ENCODE results near the gene KARS1. TPM values are rescaled to one million over a fixed set of nuclear protein-coding genes. Genes with fewer than 3 reads are reported as not detected.

Gene KARS1
- total and polyA plus RNA-seq, 2 experiments from 2014 or later, result 117 to 130 TPM

- Histone ChIP-seq H3K9me2 (ENCODE audit: insufficient read depth) (no peaks in the 10 kb centered on the region), H3K4me1 (ENCODE audit: insufficient read depth) (no peaks in the 10 kb centered on the region), H4K20me1 (ENCODE audit: insufficient read depth) (no peaks in the 10 kb centered on the region), H3K4me2 (ENCODE audit: unreplicated experiment) (no peak overlapping the region), H3K9me3 (ENCODE audit: low read depth) (no peaks in the 10 kb centered on the region), H3K9ac (no peak overlapping the region), H3K27ac (no peak overlapping the region), H2AFZ (no peak overlapping the region), H3K4me3 (no peak overlapping the region), H3F3A (ENCODE audit: insufficient read depth) (peaks cover 39% of the 10 kb centered on the region), H3K36me3 (ENCODE audit: low read depth) (peaks cover 64% of the 10 kb centered on the region), H3K27me3 (replicated peaks; ENCODE audit: insufficient read depth) (no peaks in the 10 kb centered on the region), H3K79me2 (ENCODE audit: insufficient read depth) (no peaks in the 10 kb centered on the region)
- TF ChIP-seq EZH2 (IDR thresholded peaks at IDR 0.05; ENCODE audit: insufficient read depth, poor library complexity, severe bottlenecking) (no peak), EZH2phosphoT487 (IDR thresholded peaks at IDR 0.05; ENCODE audit: insufficient read depth, low read depth) (no peak)
- 81 to 83% methylated on average over 3 of the region's 3 CpGs for WGBS, 2 experiments (ENCODE audit: low coverage in 1 of 2, low lambda C conversion rate in 2 of 2, missing lambda C conversion rate in 2 of 2)
- in situ Hi-C loops (cut with MboI), result no loop called here
- no peak for DNase-seq
Observed at GRCh38 chr16:75630052-75630451, 17.4 kb downstream of the KARS1 start.

- in situ Hi-C loops (cut with MboI), result no loop called here
- DNase-seq, result no peak
Observed at GRCh38 chr16:75629132-75629531, 18.3 kb downstream of the KARS1 start.

GRCh38 chr16:75628351-75628750 lies 19.1 kb downstream of the KARS1 start:
- H3K4me3 ChIP-seq, result no peak overlapping the region
- H3K27ac ChIP-seq, result no peak overlapping the region
- peaks cover 53% of the 10 kb centered on the region for H3F3A ChIP-seq (ENCODE audit: insufficient read depth)
- H3K9ac ChIP-seq, result no peak overlapping the region
- no peaks in the 10 kb centered on the region for H3K9me2 ChIP-seq (ENCODE audit: insufficient read depth)
- no peaks in the 10 kb centered on the region for H3K9me3 ChIP-seq (ENCODE audit: low read depth)
- H4K20me1 ChIP-seq (ENCODE audit: insufficient read depth), result no peaks in the 10 kb centered on the region
- H2AFZ ChIP-seq, result no peak overlapping the region
- TF ChIP-seq EZH2 (IDR thresholded peaks at IDR 0.05; ENCODE audit: insufficient read depth, poor library complexity, severe bottlenecking) (no peak), EZH2phosphoT487 (IDR thresholded peaks at IDR 0.05; ENCODE audit: insufficient read depth, low read depth) (no peak)
- no peaks in the 10 kb centered on the region for H3K27me3 ChIP-seq (replicated peaks; ENCODE audit: insufficient read depth)
- no peaks in the 10 kb centered on the region for H3K4me1 ChIP-seq (ENCODE audit: insufficient read depth)
- DNase-seq, result no peak
- in situ Hi-C loops (cut with MboI), result no loop called here
- H3K79me2 ChIP-seq (ENCODE audit: insufficient read depth), result no peaks in the 10 kb centered on the region
- no peak overlapping the region for H3K4me2 ChIP-seq (ENCODE audit: unreplicated experiment)
- H3K36me3 ChIP-seq (ENCODE audit: low read depth), result peaks cover 49% of the 10 kb centered on the region
- 95 to 98% methylated on average over 4 of the region's 4 CpGs for WGBS, 2 experiments (ENCODE audit: low coverage in 1 of 2, low lambda C conversion rate in 2 of 2, missing lambda C conversion rate in 2 of 2)

More at GRCh38 chr16:75629132-75629531, 18.3 kb downstream of the KARS1 start:
- H3K79me2 ChIP-seq (ENCODE audit: insufficient read depth), result no peaks in the 10 kb centered on the region
- no peaks in the 10 kb centered on the region for H4K20me1 ChIP-seq (ENCODE audit: insufficient read depth)
- no peak overlapping the region for H3K27ac ChIP-seq
- no peak overlapping the region for H2AFZ ChIP-seq
- H3K9me2 ChIP-seq (ENCODE audit: insufficient read depth), result no peaks in the 10 kb centered on the region
- no peak overlapping the region for H3K4me2 ChIP-seq (ENCODE audit: unreplicated experiment)
- H3K9me3 ChIP-seq (ENCODE audit: low read depth), result no peaks in the 10 kb centered on the region
- no peak overlapping the region for H3K4me3 ChIP-seq
- peaks cover 49% of the 10 kb centered on the region for H3F3A ChIP-seq (ENCODE audit: insufficient read depth)
- WGBS, 2 experiments (ENCODE audit: low coverage in 1 of 2, low lambda C conversion rate in 2 of 2, missing lambda C conversion rate in 2 of 2), result 97 to 99% methylated on average over 10 of the region's 10 CpGs
- no peaks in the 10 kb centered on the region for H3K27me3 ChIP-seq (replicated peaks; ENCODE audit: insufficient read depth)
- H3K9ac ChIP-seq, result no peak overlapping the region
- TF ChIP-seq EZH2phosphoT487 (IDR thresholded peaks at IDR 0.05; ENCODE audit: insufficient read depth, low read depth) (no peak), EZH2 (IDR thresholded peaks at IDR 0.05; ENCODE audit: insufficient read depth, poor library complexity, severe bottlenecking) (no peak)
- H3K4me1 ChIP-seq (ENCODE audit: insufficient read depth), result no peaks in the 10 kb centered on the region
- H3K36me3 ChIP-seq (ENCODE audit: low read depth), result peaks cover 57% of the 10 kb centered on the region

- TF ChIP-seq EZH2 (IDR thresholded peaks at IDR 0.05; ENCODE audit: insufficient read depth, poor library complexity, severe bottlenecking) (no peak), EZH2phosphoT487 (IDR thresholded peaks at IDR 0.05; ENCODE audit: insufficient read depth, low read depth) (no peak)
- no peak overlapping the region for H2AFZ ChIP-seq
- H3K4me1 ChIP-seq (ENCODE audit: insufficient read depth), result no peaks in the 10 kb centered on the region
- no peaks in the 10 kb centered on the region for H3K79me2 ChIP-seq (ENCODE audit: insufficient read depth)
- no peak for DNase-seq
- no peak overlapping the region for H3K4me3 ChIP-seq
- in situ Hi-C loops (cut with MboI), result no loop called here
- H3K27ac ChIP-seq, result no peak overlapping the region
- no peaks in the 10 kb centered on the region for H4K20me1 ChIP-seq (ENCODE audit: insufficient read depth)
- H3K4me2 ChIP-seq (ENCODE audit: unreplicated experiment), result no peak overlapping the region
- H3K36me3 ChIP-seq (ENCODE audit: low read depth), result peaks cover 44% of the 10 kb centered on the region
- peaks cover 50% of the 10 kb centered on the region for H3F3A ChIP-seq (ENCODE audit: insufficient read depth)
- no peaks in the 10 kb centered on the region for H3K9me2 ChIP-seq (ENCODE audit: insufficient read depth)
- H3K9ac ChIP-seq, result no peak overlapping the region
- no peaks in the 10 kb centered on the region for H3K9me3 ChIP-seq (ENCODE audit: low read depth)
- H3K27me3 ChIP-seq (replicated peaks; ENCODE audit: insufficient read depth), result no peaks in the 10 kb centered on the region
- 73 to 75% methylated on average over 3 of the region's 3 CpGs for WGBS, 2 experiments (ENCODE audit: low coverage in 1 of 2, low lambda C conversion rate in 2 of 2, missing lambda C conversion rate in 2 of 2)
Observed at GRCh38 chr16:75627851-75628250, 19.6 kb downstream of the KARS1 start.

GRCh38 chr16:75626806-75627205 lies 20.7 kb downstream of the KARS1 start:
- Histone ChIP-seq H3K27me3 (replicated peaks; ENCODE audit: insufficient read depth) (no peaks in the 10 kb centered on the region), H3K4me3 (no peak overlapping the region), H3K36me3 (ENCODE audit: low read depth) (peaks cover 34% of the 10 kb centered on the region), H3K9me2 (ENCODE audit: insufficient read depth) (no peaks in the 10 kb centered on the region), H4K20me1 (ENCODE audit: insufficient read depth) (no peaks in the 10 kb centered on the region), H3K9me3 (ENCODE audit: low read depth) (no peaks in the 10 kb centered on the region), H3K79me2 (ENCODE audit: insufficient read depth) (peaks cover 6% of the 10 kb centered on the region), H3K9ac (no peak overlapping the region), H3K27ac (no peak overlapping the region), H2AFZ (no peak overlapping the region), H3K4me2 (ENCODE audit: unreplicated experiment) (no peak overlapping the region), H3K4me1 (ENCODE audit: insufficient read depth) (peaks cover 6% of the 10 kb centered on the region), H3F3A (ENCODE audit: insufficient read depth) (peaks cover 56% of the 10 kb centered on the region)
- in situ Hi-C loops (cut with MboI), result no loop called here
- TF ChIP-seq EZH2 (IDR thresholded peaks at IDR 0.05; ENCODE audit: insufficient read depth, poor library complexity, severe bottlenecking) (no peak), EZH2phosphoT487 (IDR thresholded peaks at IDR 0.05; ENCODE audit: insufficient read depth, low read depth) (no peak)
- DNase-seq, result no peak
- 85 to 92% methylated on average over 4 of the region's 4 CpGs for WGBS, 2 experiments (ENCODE audit: low coverage in 1 of 2, low lambda C conversion rate in 2 of 2, missing lambda C conversion rate in 2 of 2)

Measured in GM23248 (cell line).